EL (cell line): Measurements from ENCODE around the gene PRKN.

Experiments
- DNase-seq: peaks from one replicate; pipeline ENCODE4 v3.0.0-alpha.2; 2016

PRKN gene

GRCh38 chr6:162219266-162219665 lies 508.3 kb downstream of the PRKN start:
- DNase-seq: no peak

- DNase-seq: no peak
Observed at GRCh38 chr6:162217811-162218493, 509.6 kb downstream of the PRKN start.

GRCh38 chr6:162217058-162217457 lies 510.5 kb downstream of the PRKN start:
- no peak for DNase-seq

GRCh38 chr6:162211777-162212176 lies 515.8 kb downstream of the PRKN start:
- DNase-seq: no peak

DNA sequence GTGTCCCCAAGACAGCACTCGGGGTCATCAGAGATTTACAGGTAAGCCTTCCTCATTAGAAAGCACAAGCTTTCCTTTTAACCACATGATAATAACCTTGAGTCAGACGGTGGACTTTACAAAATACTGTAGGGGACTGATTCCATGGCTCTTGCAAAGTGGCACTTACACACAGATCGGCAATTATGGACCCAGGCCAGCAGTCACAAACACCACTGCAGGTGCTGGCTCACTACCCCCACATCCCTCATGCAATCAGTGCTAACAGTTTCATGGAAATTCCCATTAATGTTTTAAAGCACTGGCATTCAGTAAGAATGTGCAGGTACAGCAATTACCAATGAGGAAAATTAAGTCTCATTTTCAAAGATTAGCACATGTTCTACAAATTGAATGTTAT lies 516.5 kb downstream of the PRKN start:
- DNase-seq: no peak

DNA sequence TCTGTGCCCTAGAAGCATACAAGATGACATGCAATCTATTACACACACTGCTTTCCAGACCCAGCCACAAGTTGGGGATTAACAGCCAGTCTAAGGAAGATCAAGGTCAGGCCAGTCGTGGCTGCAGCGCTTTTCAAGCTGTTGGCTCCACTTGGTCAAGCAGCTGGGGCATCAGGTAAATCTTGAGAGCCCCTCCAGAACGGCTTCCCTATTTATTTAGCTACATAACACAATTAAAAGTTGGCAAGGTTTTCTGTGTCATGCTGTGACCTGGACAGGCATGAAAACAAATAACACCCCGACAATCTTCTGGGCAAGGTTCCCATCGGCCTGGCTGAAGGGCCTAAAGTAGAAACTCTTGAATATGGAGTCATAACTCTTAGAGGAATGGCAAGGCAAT lies 524.3 kb downstream of the PRKN start:
- DNase-seq: no peak

GRCh38 chr6:162200945-162201690 lies 526.4 kb downstream of the PRKN start:
- no peak for DNase-seq

DNA sequence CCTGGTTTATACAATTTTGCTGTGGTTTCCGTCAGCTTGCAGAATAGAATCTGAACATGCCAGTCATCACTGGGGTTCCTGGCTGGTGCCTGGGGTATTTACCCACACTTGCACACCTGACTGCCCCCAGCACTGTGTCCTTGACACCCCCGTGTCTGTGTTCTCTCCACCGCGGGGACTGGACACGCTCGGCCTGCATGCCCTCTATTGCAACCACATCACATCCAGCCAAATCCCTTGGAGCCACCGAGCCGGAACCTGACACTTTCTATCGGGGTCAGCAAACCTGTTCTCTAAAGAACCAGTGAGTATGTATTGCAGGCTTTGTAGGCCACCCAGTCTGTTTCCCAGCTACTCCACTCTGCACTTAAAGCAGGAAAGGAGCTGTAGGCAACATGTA lies 527.5 kb downstream of the PRKN start:
- DNase-seq: no peak

GRCh38 chr6:162198925-162199324 lies 528.6 kb downstream of the PRKN start:
- no peak for DNase-seq

DNA sequence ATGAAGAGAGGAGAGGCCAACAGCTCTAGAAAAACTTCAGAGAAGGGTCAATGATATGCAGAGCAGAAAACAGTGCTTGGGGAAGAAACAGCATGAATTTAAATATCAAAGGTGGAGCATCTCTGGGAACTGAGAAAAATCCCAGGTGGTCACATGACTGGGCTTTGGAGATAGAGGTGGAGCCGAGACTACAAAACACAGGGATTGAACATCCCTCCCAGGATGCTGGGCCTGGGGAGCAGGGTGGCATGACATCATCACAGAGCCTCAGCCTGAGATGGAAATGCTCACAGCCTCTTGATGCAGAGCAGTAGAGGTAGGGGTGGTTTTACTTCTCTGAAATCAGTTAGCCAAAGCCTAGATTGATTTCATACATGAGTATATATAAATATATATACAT lies 529.5 kb downstream of the PRKN start:
- DNase-seq: no peak

DNA sequence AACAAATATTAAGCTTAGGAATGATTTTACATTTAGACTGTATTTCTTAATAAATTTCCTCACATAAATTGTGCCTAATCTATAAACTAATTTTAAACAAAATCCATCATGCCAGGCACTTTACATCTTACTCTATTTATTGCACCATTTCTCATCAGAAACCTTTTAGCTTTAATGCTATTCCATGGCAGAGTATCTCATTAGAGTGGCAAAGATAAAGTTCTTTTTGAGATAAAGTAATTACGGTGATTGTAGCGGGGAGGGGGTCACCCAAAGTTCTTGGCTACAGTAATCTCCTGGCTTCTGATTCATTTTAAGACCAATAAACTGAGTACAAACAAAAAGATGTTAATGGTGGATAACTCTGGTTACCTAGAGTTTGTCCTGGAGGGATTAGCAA lies 532.1 kb downstream of the PRKN start:
- no peak for DNase-seq

DNA sequence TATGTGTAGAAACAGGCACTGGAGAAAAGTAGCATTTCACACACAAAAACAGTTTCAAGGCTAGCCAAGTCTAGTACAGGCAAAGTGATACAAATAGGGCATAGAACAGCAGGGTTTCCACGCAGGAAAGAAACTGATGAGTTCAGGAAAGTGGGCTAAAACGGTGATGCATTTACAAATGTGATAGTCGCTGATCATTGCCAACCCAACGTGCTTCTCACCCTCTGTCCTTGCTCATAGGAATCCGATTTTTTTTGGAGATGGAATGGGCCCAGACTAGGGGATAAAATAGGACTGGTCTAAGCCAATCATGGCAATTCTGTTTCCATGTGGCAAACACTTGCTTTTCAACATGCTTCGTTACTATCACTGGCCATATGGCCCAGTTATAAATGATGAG lies 536.6 kb downstream of the PRKN start:
- no peak for DNase-seq

DNA sequence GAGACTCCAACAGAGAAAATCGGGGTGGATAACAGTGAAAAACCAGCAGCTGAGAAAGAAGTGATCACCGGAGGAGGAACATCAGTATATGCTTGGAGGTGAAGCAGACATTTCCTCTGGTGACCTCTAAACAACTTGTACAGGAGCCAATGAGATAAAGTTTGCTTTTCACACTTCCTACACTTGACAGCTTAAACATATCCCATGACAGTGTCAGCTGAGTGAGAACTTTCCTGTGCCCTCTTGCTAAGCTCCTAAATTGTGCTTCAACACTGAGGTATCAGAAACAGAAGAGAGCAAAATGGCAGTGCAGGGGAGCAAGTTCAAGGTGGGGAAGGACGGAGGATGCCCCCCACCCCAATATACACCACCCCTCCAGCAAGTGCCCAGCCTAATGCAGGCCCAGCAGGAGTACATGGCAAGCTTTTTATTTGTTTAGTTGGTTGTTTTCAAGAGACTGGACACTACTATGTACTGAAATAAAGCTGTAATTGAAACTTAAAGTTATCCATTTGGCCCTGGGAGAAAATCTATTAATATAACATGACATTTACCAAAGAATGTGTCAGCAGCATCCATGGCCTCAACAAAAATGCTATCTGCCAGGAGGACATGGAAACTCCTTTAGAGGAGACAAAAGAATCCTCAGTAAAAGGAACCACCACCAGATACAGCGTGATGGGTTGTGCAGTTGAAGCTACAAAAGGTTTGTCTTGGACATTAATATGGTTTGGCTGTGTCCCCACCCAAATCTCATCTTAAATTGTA lies 540.2 kb downstream of the PRKN start:
- DNase-seq: no peak

GRCh38 chr6:162184465-162184864 lies 543.1 kb downstream of the PRKN start:
- DNase-seq: no peak

DNA sequence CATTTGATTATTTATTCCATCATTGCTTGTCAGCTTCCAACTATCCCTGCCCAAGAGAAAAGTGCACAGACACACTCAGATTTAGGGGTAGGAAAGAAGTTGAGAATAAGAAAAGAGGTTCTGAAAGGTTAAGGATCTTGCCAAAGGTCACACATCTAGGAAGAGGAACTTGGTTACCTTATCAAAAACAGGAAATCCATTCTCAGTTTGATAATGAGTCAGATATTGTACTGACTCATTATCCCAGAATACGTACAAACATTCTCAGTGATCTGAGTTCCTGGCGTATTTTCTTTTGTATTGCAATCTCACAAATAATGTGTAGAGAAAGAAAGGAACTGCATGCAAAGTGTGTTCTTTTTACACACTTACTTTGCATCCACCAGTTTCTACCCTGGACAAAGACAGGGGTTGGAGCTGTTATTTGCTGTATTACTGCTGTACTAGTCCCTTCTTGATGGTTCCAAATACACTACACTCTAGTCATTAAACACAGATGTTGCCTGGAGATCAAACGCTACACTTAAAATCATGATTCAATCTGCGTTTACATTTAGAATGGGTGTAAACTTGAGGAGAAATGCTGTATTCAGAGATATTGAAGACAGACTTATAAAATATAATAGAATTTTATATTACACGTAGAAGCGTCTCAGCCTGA lies 545.7 kb downstream of the PRKN start:
- DNase-seq: no peak

- no peak for DNase-seq
Observed at GRCh38 chr6:162181111-162181510, 546.5 kb downstream of the PRKN start.

GRCh38 chr6:162179196-162179951 lies 548.2 kb downstream of the PRKN start:
- DNase-seq: no peak

- no peak for DNase-seq
Observed at GRCh38 chr6:162178666-162179065, 548.9 kb downstream of the PRKN start.

DNA sequence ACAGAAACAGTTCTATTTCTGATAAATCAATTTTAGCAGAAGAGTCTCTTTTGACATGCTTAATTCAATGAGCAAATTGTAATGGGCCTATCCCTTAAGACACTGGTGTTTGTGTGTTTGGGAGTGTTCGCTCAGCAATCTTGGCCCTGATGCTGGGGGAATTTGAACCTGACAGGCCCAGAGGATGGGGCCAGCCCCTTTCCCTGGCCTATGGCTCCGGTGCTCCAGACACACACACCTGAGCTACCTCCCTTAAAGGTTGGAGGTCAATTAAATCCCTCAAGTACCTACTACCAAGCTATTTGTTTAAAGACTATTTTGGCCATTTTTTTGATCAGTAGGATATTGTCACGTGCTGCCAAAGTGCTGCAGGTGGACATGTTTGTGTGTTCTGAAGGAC lies 549.3 kb downstream of the PRKN start:
- DNase-seq: no peak

DNA sequence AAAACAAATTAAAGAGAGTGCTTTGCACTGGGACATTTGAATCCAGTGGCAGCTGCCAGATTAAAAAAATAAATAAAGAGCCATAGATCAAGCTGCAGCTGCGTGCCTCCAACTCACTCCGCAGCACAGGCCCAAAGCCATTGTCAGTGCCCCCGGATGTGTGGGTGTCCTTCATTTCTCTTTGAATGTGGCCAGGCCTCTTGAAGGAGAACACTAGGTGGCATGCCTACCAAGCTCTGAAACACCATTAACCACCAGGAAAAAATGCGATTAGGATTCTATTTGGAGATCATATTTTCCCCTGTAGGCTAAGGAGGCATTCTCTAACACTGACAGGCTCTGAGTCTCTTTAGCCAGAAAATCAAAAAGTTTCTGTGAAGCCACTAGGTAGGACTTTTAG lies 549.8 kb downstream of the PRKN start:
- no peak for DNase-seq

- DNase-seq: no peak
Observed at GRCh38 chr6:162173466-162173865, 554.1 kb downstream of the PRKN start.

DNA sequence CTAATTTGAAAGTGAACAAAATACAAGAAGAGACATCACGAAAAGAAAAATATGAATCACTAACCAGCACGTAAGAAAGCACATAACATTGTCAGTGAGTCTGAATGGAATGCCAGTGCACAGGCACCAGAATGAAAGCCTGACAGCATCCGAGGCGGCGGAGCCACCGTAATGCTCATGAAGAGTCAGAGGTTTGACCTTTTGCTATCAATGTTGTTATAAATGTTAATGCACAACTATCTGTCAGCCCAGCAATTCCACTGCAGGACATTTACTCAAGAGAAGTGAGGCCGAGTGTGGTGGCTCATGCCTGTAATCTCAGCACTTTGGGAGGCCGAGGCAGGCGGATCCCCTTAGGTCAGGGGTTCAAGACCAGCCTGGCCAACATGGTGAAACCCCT lies 562.1 kb downstream of the PRKN start:
- DNase-seq: no peak
